Omental fat pad (tissue), 4 donors: ENCODE results near the gene RMND5A. TPM values are rescaled to one million over a fixed set of nuclear protein-coding genes. Genes with fewer than 3 reads are reported as not detected.
"Not testable (repeated sequence)": the region's sequence is repeated elsewhere in the genome, so short reads cannot be mapped to it uniquely, and the experiment has no call there.

Experiments
- ATAC-seq: fragments of 150-250 bp; one replicate; pipeline ENCODE4 v1.9.1; 2016; ENCODE audit warnings: mild to moderate bottlenecking, moderate library complexity; ENCODE audit not compliant: low FRiP score
- DNase-seq: peaks from one replicate; pipeline ENCODE4 v3.0.0-alpha.2; 2019; ENCODE audit warnings: low spot score
- total RNA-seq, 4 donors: library from RNA; depleted of rRNA; stranded (reverse); fragments of >200 nt; gene quantifications; one replicate each; pipeline ENCODE4 v1.1.0, GENCODE V29; 2016
- TF ChIP-seq, protein P1 (sequence below), 3 donors: fragments of 450-650 bp; IDR thresholded peaks; one replicate each; pipeline ENCODE4 v1.5.1; 2016 to 2017; ENCODE audit warnings: antibody characterized with exemption in 3 of 3, mild to moderate bottlenecking in 3 of 3, moderate library complexity in 2 of 3

RMND5A gene
- total RNA-seq, 4 donors from 2014 or later, result 30.6 to 55.6 (median 46.3) TPM

DNA sequence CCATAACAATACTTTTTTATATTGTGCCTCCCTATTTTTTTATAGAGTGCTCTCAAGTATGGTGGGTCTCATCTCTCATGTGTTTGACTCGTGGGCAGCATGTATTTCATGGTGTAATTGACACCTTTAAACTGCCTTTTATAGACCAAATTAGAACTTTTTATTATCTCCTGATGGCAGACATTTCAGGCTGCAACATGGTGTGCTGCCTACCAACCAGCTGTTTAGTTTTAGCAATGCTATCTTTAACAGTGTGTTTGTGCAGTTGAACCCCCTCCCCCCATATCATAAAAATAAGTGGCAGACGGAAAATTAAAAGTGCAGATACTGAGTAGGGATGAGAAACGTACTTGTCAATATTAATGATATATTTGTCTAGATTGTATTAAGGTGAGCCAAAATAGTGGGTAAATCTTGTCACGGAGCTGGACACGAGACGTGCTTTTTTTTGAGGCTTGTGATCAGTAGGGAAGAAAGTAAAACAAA, 12.0 kb downstream of the RMND5A start:
- DNase-seq, ATAC-seq: not testable (repeated sequence)

DNA sequence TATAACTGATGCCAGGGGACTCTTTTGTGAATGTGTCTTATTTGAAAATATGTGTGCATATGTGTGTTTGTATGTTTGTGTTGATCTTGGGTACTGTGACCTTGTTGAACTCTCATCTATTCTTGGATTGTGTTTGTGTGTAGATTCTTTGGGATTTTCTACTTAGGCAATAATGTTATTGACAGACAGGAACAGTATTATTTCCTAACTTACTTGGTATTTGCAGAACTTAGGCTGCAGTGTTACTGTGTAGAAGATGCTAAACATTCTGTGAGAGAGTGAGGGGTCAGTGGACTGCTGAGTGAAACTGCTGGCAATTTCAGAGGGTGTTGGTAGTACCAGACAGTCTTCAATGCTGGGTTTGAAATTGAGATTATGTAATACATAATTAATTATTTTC, 12.7 kb downstream of the RMND5A start:
- DNase-seq, ATAC-seq: not testable (repeated sequence)

DNA sequence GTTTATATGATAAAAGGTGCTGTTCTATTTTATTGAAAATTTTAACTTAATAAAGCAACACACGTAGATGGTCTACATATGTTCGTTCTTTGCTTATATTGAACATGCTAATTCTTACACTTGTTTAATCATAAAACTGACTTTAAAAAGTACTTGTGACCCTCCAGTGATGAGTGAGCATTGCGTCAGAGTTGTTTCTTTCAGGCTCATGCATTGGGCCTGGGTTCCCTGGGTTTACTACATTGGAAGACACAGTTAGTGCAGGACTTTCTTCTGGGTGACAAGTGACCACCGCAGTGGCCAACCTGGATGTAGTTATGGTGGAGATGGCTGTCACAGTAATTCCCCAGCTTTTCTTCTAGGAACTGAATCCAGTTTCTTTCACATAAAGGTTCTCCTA, 13.4 kb downstream of the RMND5A start:
- ATAC-seq, DNase-seq: not testable (repeated sequence)

DNA sequence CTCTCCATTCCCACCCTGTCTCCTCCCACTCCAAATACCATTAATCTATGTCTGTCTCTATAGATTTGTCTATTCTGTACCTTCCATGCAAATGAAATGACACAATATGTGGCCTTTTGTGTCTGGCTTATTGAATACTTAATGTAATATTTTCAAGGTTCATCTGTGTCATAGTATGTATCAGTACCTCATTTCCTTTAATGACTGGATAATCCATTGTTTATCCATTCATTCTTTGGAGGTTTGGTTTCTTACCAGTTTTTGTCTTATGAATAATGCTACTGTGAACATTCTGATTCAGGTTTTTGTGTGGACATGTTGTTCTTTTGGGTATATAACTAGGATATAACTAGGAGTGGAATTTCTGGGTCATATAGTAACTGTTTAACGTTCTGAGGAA, 14.8 kb downstream of the RMND5A start:
- DNase-seq, ATAC-seq: not testable (repeated sequence)

DNA sequence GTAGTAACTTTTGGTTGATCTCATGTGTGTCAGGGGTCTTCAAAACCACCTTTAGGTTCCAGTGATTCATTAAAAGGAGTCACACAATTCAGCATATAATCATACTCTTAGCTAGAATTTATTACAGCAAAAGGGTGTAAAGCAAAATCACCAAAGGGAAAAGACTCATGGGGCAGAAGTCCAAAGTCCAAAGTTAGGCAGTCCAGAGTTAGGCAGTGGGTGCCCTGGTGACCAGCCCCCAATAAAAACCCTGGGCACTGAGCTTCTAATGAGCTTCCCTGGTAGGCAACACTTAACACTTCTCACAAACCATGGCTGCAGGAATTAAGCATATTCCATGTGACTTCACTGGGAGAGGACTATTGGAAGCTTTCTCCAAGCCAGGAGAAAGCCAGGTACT, 19.4 kb downstream of the RMND5A start:
- DNase-seq, ATAC-seq: not testable (repeated sequence)

DNA sequence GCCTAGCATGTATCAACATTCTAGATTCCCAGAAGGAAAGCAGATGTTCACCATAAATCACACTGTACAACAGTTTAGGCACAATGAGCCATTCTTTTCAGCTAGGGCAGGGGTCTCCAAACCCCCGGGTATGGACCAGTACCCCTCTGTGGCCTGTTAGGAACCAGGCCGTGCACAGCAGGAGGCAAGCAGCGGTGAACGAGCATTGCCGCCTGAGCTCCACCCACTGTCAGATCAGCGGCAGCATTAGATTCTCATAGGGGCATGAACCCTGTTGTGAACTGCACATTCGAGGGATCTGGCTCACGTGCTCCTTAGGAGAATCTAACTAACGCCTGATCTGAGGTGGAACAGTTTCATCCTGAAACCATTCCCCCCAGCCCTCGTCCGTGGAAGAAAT, 19.8 kb downstream of the RMND5A start:
- DNase-seq, ATAC-seq: not testable (repeated sequence)

DNA sequence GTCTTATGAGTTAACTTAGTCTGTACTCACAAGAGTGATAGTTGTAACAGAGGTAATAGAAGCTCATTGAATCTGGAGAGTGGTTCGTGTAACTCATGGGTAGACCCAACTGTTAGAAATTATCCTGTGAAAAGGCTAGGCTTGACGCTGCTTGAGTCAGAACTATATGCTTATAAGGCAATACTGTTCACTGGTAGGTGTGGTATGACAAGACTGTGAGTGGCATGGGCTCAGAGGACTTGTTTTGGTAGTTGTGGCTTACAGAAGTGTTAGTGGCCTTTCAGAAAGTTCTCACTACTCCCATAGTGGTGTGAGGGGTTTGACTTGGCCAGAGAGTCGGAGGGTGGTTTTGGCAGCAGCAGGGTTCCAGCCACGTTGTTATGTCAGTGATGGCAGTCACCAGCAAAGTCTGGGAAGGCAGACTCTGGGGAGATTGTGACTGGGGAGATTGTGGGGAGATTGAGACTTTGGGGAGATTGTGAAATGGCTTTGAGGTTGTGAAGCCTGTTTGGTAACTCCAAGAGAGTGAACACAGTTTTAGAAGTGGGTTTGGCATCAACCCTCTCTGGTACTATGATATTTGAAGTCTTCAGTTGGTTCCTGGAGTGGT, 21.9 kb downstream of the RMND5A start:
- ATAC-seq, DNase-seq: not testable (repeated sequence)

DNA sequence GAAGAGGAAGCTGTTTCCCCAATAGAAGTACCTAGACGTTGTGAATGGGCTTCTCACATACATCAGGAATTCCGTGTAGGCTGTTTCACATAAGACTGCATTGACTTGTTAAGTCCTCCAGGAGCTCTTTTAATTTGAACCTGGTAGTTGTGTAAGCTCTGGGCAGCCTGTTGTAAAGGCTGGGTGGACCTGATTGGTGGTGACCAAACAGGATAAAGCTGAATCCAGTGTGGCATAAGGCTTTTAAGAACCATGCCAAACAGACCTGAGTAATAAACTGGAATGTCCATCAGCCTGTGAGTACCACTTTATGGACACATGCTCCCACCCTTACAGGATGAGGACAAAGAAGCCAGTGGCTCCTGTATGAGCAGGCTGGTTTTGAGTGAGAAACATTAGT, 24.1 kb downstream of the RMND5A start:
- DNase-seq (no peak), ATAC-seq (no peak)
- TF ChIP-seq, protein P1, sequence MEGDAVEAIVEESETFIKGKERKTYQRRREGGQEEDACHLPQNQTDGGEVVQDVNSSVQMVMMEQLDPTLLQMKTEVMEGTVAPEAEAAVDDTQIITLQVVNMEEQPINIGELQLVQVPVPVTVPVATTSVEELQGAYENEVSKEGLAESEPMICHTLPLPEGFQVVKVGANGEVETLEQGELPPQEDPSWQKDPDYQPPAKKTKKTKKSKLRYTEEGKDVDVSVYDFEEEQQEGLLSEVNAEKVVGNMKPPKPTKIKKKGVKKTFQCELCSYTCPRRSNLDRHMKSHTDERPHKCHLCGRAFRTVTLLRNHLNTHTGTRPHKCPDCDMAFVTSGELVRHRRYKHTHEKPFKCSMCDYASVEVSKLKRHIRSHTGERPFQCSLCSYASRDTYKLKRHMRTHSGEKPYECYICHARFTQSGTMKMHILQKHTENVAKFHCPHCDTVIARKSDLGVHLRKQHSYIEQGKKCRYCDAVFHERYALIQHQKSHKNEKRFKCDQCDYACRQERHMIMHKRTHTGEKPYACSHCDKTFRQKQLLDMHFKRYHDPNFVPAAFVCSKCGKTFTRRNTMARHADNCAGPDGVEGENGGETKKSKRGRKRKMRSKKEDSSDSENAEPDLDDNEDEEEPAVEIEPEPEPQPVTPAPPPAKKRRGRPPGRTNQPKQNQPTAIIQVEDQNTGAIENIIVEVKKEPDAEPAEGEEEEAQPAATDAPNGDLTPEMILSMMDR (IDR thresholded peaks at IDR 0.05), result no peak

DNA sequence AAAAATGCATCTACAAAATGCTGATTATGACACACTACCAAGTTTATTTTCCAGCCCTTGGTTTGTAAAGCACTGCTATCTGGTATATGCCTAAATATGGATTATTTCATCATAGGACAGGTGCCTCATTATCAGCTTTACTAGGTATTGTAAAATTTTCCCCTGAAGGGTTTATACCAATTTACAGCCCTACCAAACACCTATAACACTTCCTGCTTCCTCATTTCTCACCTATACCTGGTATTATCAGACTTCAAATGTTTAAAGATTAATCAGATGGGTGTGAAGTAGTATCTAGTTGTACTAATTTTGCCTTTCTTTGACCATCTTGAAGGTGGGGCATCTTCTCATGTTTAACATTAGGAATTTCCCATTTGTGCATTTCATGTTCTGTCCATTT, 26.8 kb downstream of the RMND5A start:
- TF ChIP-seq, protein P1 (IDR thresholded peaks at IDR 0.05), result no peak
- ATAC-seq, result no peak
- DNase-seq, result no peak

DNA sequence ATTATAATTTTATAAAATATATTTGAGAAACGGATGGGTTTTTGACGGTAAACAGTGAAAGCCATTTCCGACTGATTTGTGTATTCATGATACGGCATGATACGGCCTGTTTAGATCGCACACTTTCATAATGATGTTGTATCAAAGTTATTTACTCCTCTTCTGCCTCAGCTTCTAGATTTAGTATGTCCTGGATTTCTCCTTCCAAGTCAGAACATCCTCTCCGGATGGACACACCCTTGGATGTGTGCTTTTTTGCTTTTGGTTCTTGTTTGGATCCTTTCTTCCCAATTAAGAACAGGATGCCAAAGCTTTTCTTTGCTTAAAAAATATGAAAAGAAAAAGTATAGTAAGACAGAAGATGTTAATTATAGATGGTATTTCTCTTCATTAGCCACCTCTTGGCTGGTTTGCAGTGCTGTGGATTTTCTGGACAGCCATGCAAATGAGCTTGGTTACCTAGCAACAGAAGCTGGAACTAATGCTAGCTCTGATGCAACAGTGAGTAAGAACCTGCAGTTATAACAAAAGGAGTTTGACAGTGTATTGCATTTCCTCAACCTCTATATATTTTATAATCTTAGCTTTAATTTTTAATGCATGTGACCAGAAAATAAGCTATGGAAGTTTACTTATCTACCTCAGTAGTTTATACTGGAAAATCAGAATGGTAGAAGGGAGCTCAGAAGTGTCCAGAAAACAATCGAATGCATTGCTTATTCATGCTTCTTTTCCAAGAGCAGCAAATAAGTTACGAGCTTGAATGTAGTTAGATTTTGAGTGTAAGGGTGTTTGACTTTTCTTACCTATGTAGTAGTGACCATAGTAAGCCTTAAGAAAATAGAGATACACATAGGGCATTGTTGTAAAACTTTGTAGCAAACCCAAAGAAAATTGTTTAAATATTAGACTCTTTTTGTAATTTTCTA, 27.9 kb downstream of the RMND5A start:
- no peak for DNase-seq
- ATAC-seq, result no peak
- TF ChIP-seq, protein P1 (IDR thresholded peaks at IDR 0.05), result no peak
